B cell (primary cell): ENCODE data around the gene SPOCK1. TPM values are rescaled to one million over a fixed set of nuclear protein-coding genes. Genes with fewer than 3 reads are reported as not detected.

Experiments
- ATAC-seq: fragments of 200-7000 bp; cut with Tn5 transposase; one replicate; pipeline ENCODE4 v1.10.0; 2021; ENCODE audit warnings: low read depth, mild to moderate bottlenecking, moderate number of reproducible peaks, moderate library complexity
- CTCF ChIA-PET: fragments of 350-600 bp; sonication (Branson Sonifier 250); formaldehyde crosslinking; loops from one replicate; lab custom pipeline; 2021; ENCODE audit warnings: antibody characterized with exemption, inconsistent platforms; lab: Charles Lee
- POLR2A ChIA-PET: fragments of 350-600 bp; sonication (Branson Sonifier 250); formaldehyde crosslinking; loops from one replicate; lab custom pipeline; 2021; ENCODE audit warnings: antibody characterized with exemption; lab: Charles Lee
- DNase-seq: peaks from one replicate; pipeline ENCODE4 v3.0.0; 2013
- H2AFZ ChIP-seq: 2 replicates; pipeline ENCODE4 v1.6.1; 2012; ENCODE audit warnings: mild to moderate bottlenecking, low read depth, low read length; ENCODE audit not compliant: insufficient read depth, poor library complexity, severe bottlenecking
- H3K27ac ChIP-seq, 2 donors: 1 replicate in 1 of 2; 2 replicates in 1 of 2; pipeline ENCODE4 v1.5.1; 2012 to 2013; ENCODE audit warnings: low read length in 2 of 2, mild to moderate bottlenecking in 2 of 2, moderate library complexity in 1 of 2
- H3K27me3 ChIP-seq, 4 experiments: fragments of 200-600 bp in 1 of 4; sonication (generic) in 1 of 4; replicated peaks in 1 of 4; 1 replicate in 2 of 4; 2 replicates in 2 of 4; pipeline versions ENCODE4 v1.6.1 to v1.7.0; 2013 to 2016; ENCODE audit warnings: low read length in 3 of 4, mild to moderate bottlenecking in 2 of 4, mixed read lengths in 1 of 4, moderate library complexity in 1 of 4; ENCODE audit not compliant: insufficient read depth in 4 of 4, control insufficient read depth in 3 of 4; ENCODE audit errors: control extremely low read depth in 1 of 4
- H3K36me3 ChIP-seq, 2 experiments: replicated peaks in 1 of 2; 1 replicate in 1 of 2; 2 replicates in 1 of 2; pipeline versions ENCODE4 v1.6.1 to v1.7.1; 2013; ENCODE audit warnings: low read length in 1 of 2; ENCODE audit not compliant: insufficient read depth in 2 of 2, control insufficient read depth in 1 of 2; ENCODE audit errors: control extremely low read depth in 1 of 2, extremely low read depth in 1 of 2
- H3K4me1 ChIP-seq, 2 donors: fragments of 200-600 bp in 1 of 2; sonication (generic) in 1 of 2; 1 replicate in 1 of 2; 2 replicates in 1 of 2; pipeline versions ENCODE4 v1.5.1 to v1.6.1; 2013 to 2017; ENCODE audit warnings: low read length in 2 of 2; ENCODE audit not compliant: control insufficient read depth in 2 of 2, insufficient read depth in 2 of 2
- H3K4me2 ChIP-seq: replicated peaks from 2 replicates; pipeline ENCODE3; 2012; ENCODE audit warnings: mild to moderate bottlenecking, low read depth, low read length; ENCODE audit not compliant: poor library complexity, severe bottlenecking
- H3K4me3 ChIP-seq, 5 experiments: fragments of 200-600 bp in 1 of 5; sonication (generic) in 1 of 5; 1 replicate in 3 of 5; 2 replicates in 2 of 5; pipeline versions ENCODE4 v1.5.1 to v1.7.0; 2011 to 2016; ENCODE audit warnings: low read length in 4 of 5, mild to moderate bottlenecking in 4 of 5, low read depth in 2 of 5, control low read depth in 1 of 5, moderate library complexity in 1 of 5; ENCODE audit not compliant: insufficient read depth in 1 of 5; ENCODE audit errors: control extremely low read depth in 1 of 5, extremely low read depth in 1 of 5
- H3K79me2 ChIP-seq: fragments of 200-600 bp; sonication (generic); one replicate; pipeline ENCODE4 v1.6.0; 2016; ENCODE audit warnings: low read length; ENCODE audit not compliant: control insufficient read depth, insufficient read depth
- H3K9ac ChIP-seq: fragments of 200-600 bp; sonication (generic); 2 replicates; pipeline ENCODE4 v1.6.1; 2017; ENCODE audit warnings: mild to moderate bottlenecking, low read length, moderate library complexity
- H3K9me3 ChIP-seq, 3 donors: one replicate each; pipeline versions ENCODE4 v1.6.1 to v1.7.1; 2013; ENCODE audit warnings: low read length in 2 of 3; ENCODE audit not compliant: control insufficient read depth in 2 of 3, insufficient read depth in 1 of 3; ENCODE audit errors: control extremely low read depth in 1 of 3
- H4K20me1 ChIP-seq: 2 replicates; pipeline ENCODE4 v1.6.0; 2012; ENCODE audit warnings: mild to moderate bottlenecking, low read length; ENCODE audit not compliant: insufficient read depth, control insufficient read depth, poor library complexity, severe bottlenecking
- H3K27ac Mint-ChIP-seq: one replicate; pipeline ENCODE4 v1.8.0; 2021; ENCODE audit warnings: mixed read lengths
- H3K27me3 Mint-ChIP-seq: one replicate; pipeline ENCODE4 v1.8.0; 2021; ENCODE audit warnings: mixed read lengths
- H3K4me1 Mint-ChIP-seq: one replicate; pipeline ENCODE4 v1.8.0; 2021; ENCODE audit warnings: mixed read lengths
- H3K4me3 Mint-ChIP-seq: one replicate; pipeline ENCODE4 v1.8.0; 2021; ENCODE audit warnings: mixed read lengths
- H3K9me3 Mint-ChIP-seq: one replicate; pipeline ENCODE4 v1.8.0; 2022; ENCODE audit warnings: mixed read lengths; ENCODE audit not compliant: insufficient read depth
- EZH2 ChIP-seq: IDR thresholded peaks from 2 replicates; pipeline ENCODE4 v1.6.1; 2012; ENCODE audit warnings: borderline replicate concordance, low read depth, mild to moderate bottlenecking, moderate library complexity, low read length; ENCODE audit not compliant: insufficient read depth, poor library complexity, severe bottlenecking
- WGBS: methylation state at CpG from one replicate; pipeline ENCODE4 v1.1.5; 2013; ENCODE audit warnings: missing lambda C conversion rate; ENCODE audit not compliant: insufficient coverage; 5-methylcytosine and 5-hydroxymethylcytosine counted together
- intact Hi-C: fragments of 100-400 bp; cut with micrococcal nuclease; formaldehyde crosslinking; loops from one replicate; pipeline ENCODE4 v1.10.0; 2022
- polyA plus RNA-seq: library from polyadenylated mRNA; depleted of rRNA; stranded (reverse); fragments of >200 nt; gene quantifications from 2 replicates; pipeline ENCODE4 v1.2.3, GENCODE V29; 2012
- total RNA-seq, 2 donors: library from RNA; stranded (reverse); fragments of 120-200 nt in 1 of 2; gene quantifications; 1 replicate in 1 of 2; 2 replicates in 1 of 2; pipeline versions ENCODE4 v1.2.3 to v1.2.4, GENCODE V29; 2013 to 2022
- TF ChIP-seq, protein P1 (sequence below): fragments of 200-600 bp; IDR thresholded peaks from one replicate; pipeline ENCODE4 v1.8.0; 2022; ENCODE audit warnings: antibody characterized with exemption, mild to moderate bottlenecking

SPOCK1 gene
- total and polyA plus RNA-seq, 2 donors (not counting 1 experiment from before 2014, with no cell fraction given) = not detected

DNA sequence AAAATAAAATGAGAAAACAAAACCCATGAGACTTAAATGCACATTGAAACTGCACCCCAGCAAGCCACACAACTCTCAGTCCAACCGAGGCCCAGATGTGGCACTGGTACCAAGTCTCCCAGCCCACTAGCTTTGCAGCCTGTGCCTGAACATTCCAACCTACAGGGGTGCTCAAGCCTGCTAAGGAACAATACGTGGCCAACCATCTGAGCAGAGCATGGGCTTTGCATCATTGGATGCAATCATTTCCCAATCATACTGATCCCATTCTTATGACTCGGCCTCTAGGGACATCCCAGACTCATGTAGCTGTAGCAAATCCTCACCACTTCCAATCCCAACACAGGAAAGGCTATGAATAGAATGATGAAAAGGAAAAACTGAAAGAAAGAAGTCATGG lies 297.2 kb downstream of the SPOCK1 start:
- no peak overlapping the region for H3K4me2 ChIP-seq
- H3K27me3 ChIP-seq = no peaks in the 10 kb centered on the region
- no peak overlapping the region for H3K4me3 ChIP-seq
- no peaks in the 10 kb centered on the region for H3K9me3 ChIP-seq
- no peak overlapping the region for H3K9ac ChIP-seq
- ChIA-PET POLR2A (no interaction called here), CTCF (no interaction called here)
- H3K4me3 Mint-ChIP-seq = no peak overlapping the region
- no peak for ATAC-seq
- no peaks in the 10 kb centered on the region for H3K36me3 ChIP-seq
- H2AFZ ChIP-seq = no peak overlapping the region
- H3K4me1 Mint-ChIP-seq = no peaks in the 10 kb centered on the region
- WGBS = 67% methylated on average over 2 of the region's 3 CpGs
- H3K9me3 Mint-ChIP-seq = no peaks in the 10 kb centered on the region
- DNase-seq = no peak
- no peak for TF ChIP-seq EZH2
- TF ChIP-seq, protein P1, sequence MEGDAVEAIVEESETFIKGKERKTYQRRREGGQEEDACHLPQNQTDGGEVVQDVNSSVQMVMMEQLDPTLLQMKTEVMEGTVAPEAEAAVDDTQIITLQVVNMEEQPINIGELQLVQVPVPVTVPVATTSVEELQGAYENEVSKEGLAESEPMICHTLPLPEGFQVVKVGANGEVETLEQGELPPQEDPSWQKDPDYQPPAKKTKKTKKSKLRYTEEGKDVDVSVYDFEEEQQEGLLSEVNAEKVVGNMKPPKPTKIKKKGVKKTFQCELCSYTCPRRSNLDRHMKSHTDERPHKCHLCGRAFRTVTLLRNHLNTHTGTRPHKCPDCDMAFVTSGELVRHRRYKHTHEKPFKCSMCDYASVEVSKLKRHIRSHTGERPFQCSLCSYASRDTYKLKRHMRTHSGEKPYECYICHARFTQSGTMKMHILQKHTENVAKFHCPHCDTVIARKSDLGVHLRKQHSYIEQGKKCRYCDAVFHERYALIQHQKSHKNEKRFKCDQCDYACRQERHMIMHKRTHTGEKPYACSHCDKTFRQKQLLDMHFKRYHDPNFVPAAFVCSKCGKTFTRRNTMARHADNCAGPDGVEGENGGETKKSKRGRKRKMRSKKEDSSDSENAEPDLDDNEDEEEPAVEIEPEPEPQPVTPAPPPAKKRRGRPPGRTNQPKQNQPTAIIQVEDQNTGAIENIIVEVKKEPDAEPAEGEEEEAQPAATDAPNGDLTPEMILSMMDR = no peak
- no peak overlapping the region for H3K27ac Mint-ChIP-seq
- intact Hi-C loops = no loop called here
- peaks cover 9% of the 10 kb centered on the region for H3K27me3 Mint-ChIP-seq
- H4K20me1 ChIP-seq = no peaks in the 10 kb centered on the region
- no peak overlapping the region for H3K27ac ChIP-seq
- H3K4me1 ChIP-seq = no peaks in the 10 kb centered on the region
- no peaks in the 10 kb centered on the region for H3K79me2 ChIP-seq

DNA sequence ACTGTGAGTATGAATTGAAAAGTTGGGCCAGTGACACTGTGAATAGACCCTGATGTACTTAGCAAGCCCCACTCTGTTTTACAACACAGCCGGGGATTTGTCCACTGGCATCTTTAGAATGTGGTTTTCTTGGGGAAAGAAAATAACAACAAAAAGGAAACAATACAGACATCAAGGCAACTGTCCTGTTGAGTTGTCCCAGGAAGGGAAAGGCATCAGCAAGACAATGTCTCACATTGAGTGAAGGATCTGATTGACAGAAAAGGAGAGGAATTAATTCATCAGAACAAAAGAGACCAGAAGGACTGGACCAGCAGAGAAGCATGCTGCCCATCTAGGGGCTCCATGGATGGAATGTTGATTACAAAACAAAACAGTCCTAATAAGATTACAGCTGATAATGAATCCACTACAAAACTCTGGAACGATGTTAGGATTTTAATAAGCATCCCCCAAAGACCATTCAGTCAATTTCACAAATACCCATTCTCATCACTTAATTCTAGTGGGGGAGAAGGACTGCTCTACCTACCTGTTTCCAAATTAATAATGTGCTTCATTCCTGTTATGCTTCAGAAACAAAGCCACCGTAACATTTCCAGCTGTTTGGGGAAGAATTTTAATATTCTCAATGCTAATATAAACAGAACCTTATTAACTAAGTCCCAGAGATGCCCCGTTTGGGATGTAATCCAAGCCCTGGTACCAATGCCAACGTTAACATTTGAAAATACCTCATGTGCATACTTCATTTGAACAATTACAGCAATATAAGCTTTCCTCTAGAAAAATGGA lies 298.0 kb downstream of the SPOCK1 start:
- H4K20me1 ChIP-seq = no peaks in the 10 kb centered on the region
- H2AFZ ChIP-seq = no peak overlapping the region
- H3K9me3 ChIP-seq = no peaks in the 10 kb centered on the region
- no peak overlapping the region for H3K4me2 ChIP-seq
- TF ChIP-seq, protein P1 = no peak
- TF ChIP-seq EZH2 = no peak
- no peak overlapping the region for H3K27ac ChIP-seq
- H3K36me3 ChIP-seq = no peaks in the 10 kb centered on the region
- DNase-seq (no peak), ATAC-seq (no peak)
- ChIA-PET POLR2A (no interaction called here), CTCF (no interaction called here)
- Mint-ChIP-seq H3K4me1 (no peaks in the 10 kb centered on the region), H3K27ac (no peak overlapping the region), H3K9me3 (no peaks in the 10 kb centered on the region), H3K27me3 (peaks cover 9% of the 10 kb centered on the region), H3K4me3 (no peak overlapping the region)
- WGBS = 100% methylated on average over 1 of the region's 5 CpGs
- H3K79me2 ChIP-seq = no peaks in the 10 kb centered on the region
- H3K27me3 ChIP-seq = no peaks in the 10 kb centered on the region
- intact Hi-C loops = no loop called here
- no peak overlapping the region for H3K9ac ChIP-seq
- H3K4me3 ChIP-seq = no peak overlapping the region
- no peaks in the 10 kb centered on the region for H3K4me1 ChIP-seq
